WTC11 (cell line): ENCODE measurements around the gene CPVL.
"Not testable (repeated sequence)": the region's sequence is repeated elsewhere in the genome, so short reads cannot be mapped to it uniquely, and the experiment has no call there.

ENCODE experiments used
- ATF6 ChIP-seq: sonication (generic); formaldehyde crosslinking; IDR thresholded peaks from 2 replicates; pipeline ENCODE4 v1.8.1; 2023; ENCODE audit warnings: mild to moderate bottlenecking, missing genetic modification reagents
- CREB1 ChIP-seq: sonication (generic); formaldehyde crosslinking; IDR thresholded peaks from 2 replicates; pipeline ENCODE4 v1.8.0; 2023; ENCODE audit warnings: mild to moderate bottlenecking, missing genetic modification reagents
- CTCF ChIP-seq: fragments of 200-600 bp; IDR thresholded peaks from 2 replicates; pipeline ENCODE4 v1.8.0; 2022; ENCODE audit warnings: antibody characterized with exemption
- E2F4 ChIP-seq: sonication (generic); formaldehyde crosslinking; IDR thresholded peaks from 2 replicates; pipeline ENCODE4 v1.8.1; 2022; ENCODE audit warnings: low read depth, mild to moderate bottlenecking, moderate library complexity, missing genetic modification reagents, borderline replicate concordance
- E2F5 ChIP-seq: sonication (generic); formaldehyde crosslinking; IDR thresholded peaks from 2 replicates; pipeline ENCODE4 v1.8.1; 2022; ENCODE audit warnings: mild to moderate bottlenecking, moderate library complexity, missing genetic modification reagents
- GTF2I ChIP-seq: fragments of 250-450 bp; sonication (Bioruptor Pico); conservative IDR thresholded peaks from 2 replicates; pipeline ENCODE4 v1.4.0; 2021; ENCODE audit warnings: mild to moderate bottlenecking
- HMGA2 ChIP-seq: fragments of 250-450 bp; sonication (Bioruptor Pico); IDR thresholded peaks from 2 replicates; pipeline ENCODE4 v1.4.0; 2021; ENCODE audit warnings: mild to moderate bottlenecking, moderate library complexity
- MAX ChIP-seq: sonication (generic); formaldehyde crosslinking; IDR thresholded peaks from 2 replicates; pipeline ENCODE4 v1.8.0; 2022; ENCODE audit warnings: mild to moderate bottlenecking, missing genetic modification reagents
- NFE2L1 ChIP-seq: sonication (generic); formaldehyde crosslinking; IDR thresholded peaks from 2 replicates; pipeline ENCODE4 v1.8.1; 2023; ENCODE audit warnings: missing genetic modification reagents
- NR2C2 ChIP-seq: sonication (generic); formaldehyde crosslinking; IDR thresholded peaks from 2 replicates; pipeline ENCODE4 v1.8.0; 2022; ENCODE audit warnings: mild to moderate bottlenecking, missing genetic modification reagents
- PRDM15 ChIP-seq: sonication (generic); formaldehyde crosslinking; IDR thresholded peaks from 2 replicates; pipeline ENCODE4 v1.8.0; 2022; ENCODE audit warnings: missing genetic modification reagents
- PREB ChIP-seq: sonication (generic); formaldehyde crosslinking; IDR thresholded peaks from 2 replicates; pipeline ENCODE4 v1.8.1; 2022; ENCODE audit warnings: mild to moderate bottlenecking, missing genetic modification reagents, moderate library complexity, borderline replicate concordance
- TCF7 ChIP-seq: sonication (generic); formaldehyde crosslinking; IDR thresholded peaks from 2 replicates; pipeline ENCODE4 v1.8.0; 2022; ENCODE audit warnings: mild to moderate bottlenecking, low read depth, missing genetic modification reagents, moderate library complexity
- ZNF512 ChIP-seq: sonication (generic); formaldehyde crosslinking; IDR thresholded peaks from 2 replicates; pipeline ENCODE4 v1.8.1; 2022; ENCODE audit warnings: missing genetic modification reagents, borderline replicate concordance

GRCh38 chr7:29093091-29093490 is 53.2 kb downstream of the CPVL start:
- TF ChIP-seq NFE2L1; ZNF512 (CRISPR knock-in tag); PRDM15; CTCF; PREB; GTF2I; E2F5; NR2C2 (CRISPR knock-in tag); MAX; ATF6 (CRISPR knock-in tag); CREB1 (CRISPR knock-in tag); TCF7 (CRISPR knock-in tag); E2F4 (CRISPR knock-in tag); HMGA2: not testable (repeated sequence)
